ENCODE measurements around the gene ZNF83.
A peak's percentile ranks its signal among the peaks of the same experiment; 100 is the strongest.
"Not testable (repeated sequence)": the region's sequence is repeated elsewhere in the genome, so short reads cannot be mapped to it uniquely, and the experiment has no call there.

Gene ZNF83

DNA sequence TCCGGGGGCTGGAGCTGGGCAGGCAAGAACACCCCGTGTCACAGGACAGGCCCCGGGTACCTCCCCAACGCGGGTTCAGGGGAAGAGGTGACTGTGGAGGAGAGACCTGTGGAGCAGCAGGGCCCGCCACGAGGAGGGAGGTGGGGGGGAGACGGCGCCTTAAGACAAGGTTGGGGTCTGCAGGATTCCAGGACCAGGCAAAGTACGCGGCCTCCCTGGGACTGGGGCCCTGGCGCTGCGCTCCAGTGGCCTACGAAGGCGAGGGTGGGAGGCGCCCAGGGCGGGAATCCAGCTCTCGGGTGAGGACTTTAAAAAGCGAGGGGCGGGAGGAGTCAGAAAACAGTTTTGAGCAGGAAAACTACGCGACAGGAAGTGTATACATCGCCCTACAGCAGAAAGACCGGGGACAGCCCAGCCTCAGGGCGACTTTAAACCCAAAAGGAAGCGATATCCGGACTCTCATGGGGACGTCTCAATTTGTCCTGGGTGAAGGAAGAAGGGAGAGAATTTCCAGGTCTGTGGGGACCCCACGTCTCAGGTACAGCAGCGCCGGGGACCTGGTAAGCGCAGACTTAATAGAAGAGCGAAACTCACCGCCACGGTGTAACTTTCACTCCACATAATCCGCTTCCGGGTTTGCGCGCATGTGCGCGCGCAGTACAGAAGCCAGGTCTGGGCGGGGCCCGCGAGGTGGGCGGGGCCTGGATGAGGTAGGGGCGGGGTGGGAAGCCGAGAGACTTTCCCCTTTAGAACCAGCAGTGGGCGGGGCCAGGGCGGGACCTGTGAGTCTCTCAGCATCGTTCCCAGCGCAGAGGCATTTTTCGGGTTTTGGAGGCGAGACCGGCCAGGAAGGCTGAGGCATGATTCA is at the start of gene ZNF83:
ZNF83 (minus strand) TSS at position 638 of the 868 bp plus-strand sequence.
- ATAC-seq: peak; percentile 96 to 98

DNA sequence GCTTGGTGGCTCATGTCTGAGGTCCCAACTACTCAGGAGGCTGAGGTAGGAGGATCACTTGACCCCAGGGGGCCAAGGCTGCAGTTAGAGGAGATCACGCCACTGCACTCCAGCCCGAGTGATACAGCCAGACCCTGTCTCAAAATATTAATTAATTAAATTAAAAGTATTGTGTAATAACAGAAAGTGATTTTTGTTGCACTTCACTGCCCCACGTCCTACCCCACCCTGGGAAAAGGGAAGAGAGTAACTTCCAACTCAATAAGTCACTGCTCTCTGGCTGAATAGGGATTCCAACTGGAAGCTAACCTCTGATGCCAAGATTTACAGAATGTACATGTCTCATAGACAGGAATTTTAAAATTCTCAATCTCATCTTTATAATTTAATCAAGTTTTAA is 49.5 kb upstream of the ZNF83 start:
- ATAC-seq: no peak

GRCh38 chr19:52685811-52686210 is 47.7 kb upstream of the ZNF83 start:
- ATAC-seq: no peak

GRCh38 chr19:52681216-52681615 is 43.1 kb upstream of the ZNF83 start:
- not testable (repeated sequence) for ATAC-seq

DNA sequence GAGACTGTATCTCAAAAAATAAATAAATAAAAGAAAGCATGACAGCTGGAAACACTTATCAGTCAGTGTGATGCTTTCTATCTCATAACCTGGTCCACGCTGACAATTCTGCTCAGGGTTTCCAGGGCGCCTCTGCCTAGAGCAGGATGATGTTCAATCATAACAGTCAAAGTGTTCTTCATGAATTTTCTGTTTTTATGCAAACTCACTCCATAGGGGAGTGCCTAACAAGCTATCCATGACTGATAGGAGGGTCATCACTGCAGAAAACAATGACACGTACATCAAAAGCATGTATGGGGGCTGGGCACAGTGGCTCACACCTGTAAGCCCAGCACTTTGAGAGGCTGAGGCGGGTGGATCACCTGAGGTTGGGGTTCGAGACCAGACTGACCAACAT is 41.4 kb upstream of the ZNF83 start:
- no peak for ATAC-seq

GRCh38 chr19:52675239-52675638 is 37.1 kb upstream of the ZNF83 start:
- not testable (repeated sequence) for ATAC-seq

- ATAC-seq: no peak
Observed at GRCh38 chr19:52673014-52673413, 34.9 kb upstream of the ZNF83 start.

GRCh38 chr19:52670046-52670445 is 31.9 kb upstream of the ZNF83 start:
- no peak for ATAC-seq

- no peak for ATAC-seq
Observed at GRCh38 chr19:52669586-52669985, 31.4 kb upstream of the ZNF83 start.

DNA sequence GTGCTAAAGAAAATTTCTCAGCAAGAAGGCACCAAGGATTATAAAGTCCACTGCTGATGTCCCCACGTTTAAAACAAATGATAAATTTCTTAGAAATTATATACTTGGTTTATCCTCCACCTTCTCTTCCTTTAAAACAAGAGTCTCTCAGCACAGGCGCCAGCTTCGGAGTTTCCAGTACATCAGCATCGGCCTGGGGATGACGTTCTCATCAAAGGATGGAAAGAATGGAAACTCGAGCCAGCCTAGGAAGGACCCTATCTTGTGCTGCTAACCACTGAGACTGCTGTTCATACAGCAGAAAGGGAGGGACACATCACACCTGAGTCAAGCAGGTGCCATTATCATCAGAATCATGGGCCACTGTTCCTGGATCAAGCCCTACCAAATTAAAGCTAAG is 29.8 kb upstream of the ZNF83 start:
- no peak for ATAC-seq

DNA sequence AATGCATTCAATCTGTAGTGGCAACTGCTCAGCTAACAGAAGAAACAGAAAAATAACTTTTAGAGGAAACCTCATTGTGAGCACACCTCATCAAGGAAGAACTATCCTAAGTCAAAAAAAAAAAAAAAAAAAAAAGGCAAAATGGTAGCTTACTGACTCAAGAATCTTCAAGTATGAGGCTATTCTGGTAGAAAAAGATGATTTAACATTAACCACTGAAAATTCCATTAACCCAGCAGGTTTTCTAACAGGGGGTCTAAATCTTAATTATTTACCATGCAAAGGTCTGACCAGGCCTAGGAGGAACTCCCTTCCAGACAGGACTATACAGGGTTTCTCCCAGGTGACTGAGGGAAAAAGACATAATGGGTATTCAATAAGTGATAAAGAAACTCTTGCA is 28.4 kb upstream of the ZNF83 start:
- ATAC-seq: no peak

- ATAC-seq: no peak
Observed at GRCh38 chr19:52665529-52665928, 27.4 kb upstream of the ZNF83 start.

DNA sequence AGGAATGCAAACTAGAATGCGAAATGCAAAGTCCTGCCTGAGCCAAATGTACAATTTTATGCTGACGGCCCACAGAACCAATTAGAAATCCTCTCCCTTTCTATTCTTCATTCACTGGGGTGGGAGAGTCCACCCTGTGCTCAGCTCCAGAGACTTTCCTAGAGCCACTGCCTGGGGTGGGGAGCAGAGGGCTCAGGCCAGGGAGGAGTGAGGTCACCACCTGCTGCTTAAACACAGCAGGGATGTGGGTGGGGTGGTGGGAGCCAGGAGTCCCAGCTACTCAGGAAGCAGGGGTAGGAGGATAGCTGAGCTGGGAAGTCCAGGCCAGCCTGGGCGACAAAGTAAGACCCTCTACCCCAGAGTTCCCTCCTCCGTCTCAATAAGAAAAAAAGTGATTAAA is 26.9 kb upstream of the ZNF83 start:
- no peak for ATAC-seq

- ATAC-seq: no peak
Observed at GRCh38 chr19:52664461-52664860, 26.3 kb upstream of the ZNF83 start.

DNA sequence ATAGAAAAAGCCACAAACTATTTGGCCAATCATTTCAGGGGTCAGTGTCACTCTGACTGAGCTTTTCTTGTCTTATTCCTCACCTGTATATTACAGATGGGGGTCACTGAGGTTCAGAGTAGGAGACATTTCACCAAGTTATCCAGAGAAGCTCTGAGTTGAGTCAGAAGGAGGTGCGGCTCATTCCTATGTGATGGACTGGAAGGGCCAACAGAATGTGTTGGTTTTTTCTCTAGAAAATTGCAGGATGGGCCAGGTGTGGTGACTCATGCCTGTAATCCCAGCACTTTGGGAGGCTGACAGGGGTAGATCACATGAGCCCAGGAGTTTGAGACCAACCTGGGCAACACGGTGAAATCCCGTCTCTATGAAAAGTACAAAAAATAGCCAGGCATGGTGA is 24.5 kb upstream of the ZNF83 start:
- ATAC-seq: no peak

GRCh38 chr19:52660981-52661380 is 22.8 kb upstream of the ZNF83 start:
- no peak for ATAC-seq

GRCh38 chr19:52659013-52659412 is 20.9 kb upstream of the ZNF83 start:
- no peak for ATAC-seq

- no peak for ATAC-seq
Observed at GRCh38 chr19:52658595-52658994, 20.4 kb upstream of the ZNF83 start.

- no peak for ATAC-seq
Observed at GRCh38 chr19:52653161-52653560, 15.0 kb upstream of the ZNF83 start.

GRCh38 chr19:52651956-52652355 is 13.8 kb upstream of the ZNF83 start:
- ATAC-seq: no peak

DNA sequence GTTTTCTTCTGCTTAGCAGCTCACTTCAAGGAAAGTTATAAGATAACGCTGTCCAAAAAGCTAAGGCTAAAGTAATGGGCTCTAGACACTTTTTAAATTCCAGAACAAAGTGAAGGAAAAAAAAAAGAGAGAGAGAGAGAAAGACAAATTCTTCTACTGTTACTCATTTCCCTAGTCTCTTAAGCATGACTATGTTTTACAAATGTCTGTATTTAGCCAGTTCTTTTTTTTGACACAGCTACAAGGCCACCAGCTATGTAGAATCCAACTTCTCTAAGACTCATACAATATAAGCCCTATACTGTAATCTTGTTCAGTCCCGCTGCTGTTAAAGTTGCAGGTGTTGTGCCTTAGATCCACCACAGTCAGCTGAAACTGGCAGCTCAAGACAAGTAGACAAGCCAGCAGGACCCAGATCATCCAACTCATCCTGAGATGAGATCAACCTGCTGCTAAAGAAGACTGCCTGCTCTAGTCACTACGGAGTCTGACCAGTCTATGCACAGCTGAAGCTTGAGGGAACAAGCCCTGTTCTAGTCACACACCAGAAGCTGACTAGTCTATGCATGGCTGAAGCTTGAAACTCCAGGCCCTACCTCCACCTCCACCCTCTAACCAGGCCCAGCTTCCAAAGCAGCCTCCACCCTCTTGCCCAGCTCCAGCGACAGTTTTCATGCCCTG is 10.3 kb upstream of the ZNF83 start:
- no peak for ATAC-seq

- no peak for ATAC-seq
Observed at GRCh38 chr19:52646571-52647217, 8.5 kb upstream of the ZNF83 start.

DNA sequence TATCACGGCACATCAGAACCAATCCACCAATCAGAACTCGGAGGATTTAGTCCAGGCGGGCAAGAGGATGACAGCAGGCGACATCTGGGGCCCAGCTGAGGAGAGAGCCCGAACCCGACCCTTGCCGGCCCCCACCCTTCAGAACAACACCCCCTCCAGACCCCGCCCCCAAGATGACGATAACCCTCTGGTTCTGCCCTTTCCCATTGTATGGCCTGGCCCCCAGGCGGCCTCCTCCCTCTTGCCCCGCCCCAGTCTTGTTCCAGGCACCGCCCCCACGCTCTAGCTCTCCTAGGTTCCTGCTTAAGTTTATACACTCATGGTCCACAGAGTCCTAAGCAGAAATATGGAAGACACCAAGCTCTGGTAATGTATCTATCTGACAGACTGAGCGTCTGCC is 2.8 kb upstream of the ZNF83 start:
- ATAC-seq: no peak

GRCh38 chr19:52639996-52640395 is 1.8 kb upstream of the ZNF83 start:
- ATAC-seq: no peak

Measured in activated CD4-positive, CD25-positive, alpha-beta regulatory T cell treated with anti-CD3 and anti-CD28 coated beads, Interleukin-2, amount 50 U/mL, for 24 hours (primary cell).